Muscle layer of colon (tissue), 2 donors: Measurements from ENCODE around the gene PITX3.
A peak's percentile ranks its signal among the peaks of the same experiment; 100 is the strongest.
"Not testable (repeated sequence)": the region's sequence is repeated elsewhere in the genome, so short reads cannot be mapped to it uniquely, and the experiment has no call there.

ENCODE experiments used
- H3K27ac ChIP-seq: one replicate; pipeline ENCODE4 v1.7.0; 2013; ENCODE audit warnings: low read depth, mild to moderate bottlenecking, low read length, moderate library complexity
- H3K27me3 ChIP-seq, 2 donors: one replicate each; pipeline ENCODE4 v1.7.0; 2013; ENCODE audit warnings: low read length in 2 of 2, mild to moderate bottlenecking in 2 of 2; ENCODE audit not compliant: insufficient read depth in 2 of 2, control insufficient read depth in 1 of 2
- H3K36me3 ChIP-seq: one replicate; pipeline ENCODE4 v1.7.0; 2013; ENCODE audit warnings: mild to moderate bottlenecking, low read length; ENCODE audit not compliant: insufficient read depth
- H3K4me1 ChIP-seq: one replicate; pipeline ENCODE4 v1.7.0; 2013; ENCODE audit warnings: mild to moderate bottlenecking, low read length; ENCODE audit not compliant: insufficient read depth
- H3K4me3 ChIP-seq, 2 donors: one replicate each; pipeline ENCODE4 v1.7.0; 2013; ENCODE audit warnings: low read length in 2 of 2, low read depth in 1 of 2, mild to moderate bottlenecking in 1 of 2, moderate library complexity in 1 of 2
- H3K9ac ChIP-seq: one replicate; pipeline ENCODE4 v1.7.0; 2013; ENCODE audit warnings: low read length
- H3K9me3 ChIP-seq: one replicate; pipeline ENCODE4 v1.7.0; 2013; ENCODE audit warnings: mild to moderate bottlenecking, low read length
- donor health status: abdominal sarcoma.
- donor health status: Adenocarcinoma of cecum.

Gene PITX3

DNA sequence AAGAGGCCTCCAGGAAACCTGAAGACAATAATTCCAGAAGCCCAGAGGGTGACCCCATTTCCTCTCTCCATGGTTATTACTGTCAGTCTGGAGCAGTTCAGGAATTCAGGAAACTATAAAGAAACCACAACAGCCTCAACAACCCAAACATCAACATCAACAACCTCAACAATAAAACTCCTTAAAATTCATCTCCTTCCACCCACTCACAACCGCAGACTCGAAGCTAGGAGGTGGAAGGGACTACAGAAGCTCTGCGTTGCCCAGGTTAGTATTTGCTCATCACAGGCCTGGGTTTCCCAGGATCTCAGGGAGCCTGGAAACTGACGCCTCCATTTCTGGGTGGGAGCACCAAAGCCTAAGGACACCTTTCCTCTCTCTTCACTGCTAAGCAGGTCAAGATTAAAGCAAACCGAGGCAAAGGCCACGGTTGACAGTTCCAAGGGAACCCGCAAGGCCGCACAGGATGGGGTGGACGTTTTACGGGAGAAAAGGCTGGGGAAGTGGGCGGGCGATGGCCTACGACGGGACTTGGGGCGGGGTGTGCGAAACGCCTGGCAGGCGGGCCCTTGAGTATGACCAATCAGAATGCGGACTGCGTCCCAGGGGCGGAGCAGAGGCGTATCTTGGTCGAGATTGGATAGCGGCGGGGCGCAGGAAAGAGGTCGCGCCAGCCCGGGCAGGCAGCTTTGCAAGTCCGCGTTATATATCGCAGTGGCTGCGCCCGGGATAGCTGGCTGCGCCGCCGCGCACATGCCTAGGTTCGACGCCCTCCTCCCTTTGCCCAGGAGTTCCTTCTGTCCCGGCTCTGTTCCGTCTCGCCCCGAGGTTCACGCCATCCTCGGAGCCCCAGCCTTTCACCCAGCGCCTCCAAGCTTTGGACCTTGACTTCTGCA lies 15.4 kb downstream of the PITX3 start, which contains the start of gene ELOVL3:
Gene ELOVL3, plus strand, starts transcription at position 654 of the 896 bp plus-strand sequence. CDS start 250 bp downstream, outside the sequence.
- H3K36me3 ChIP-seq: no peaks in the 10 kb centered on the region
- peaks cover 19 to 27% of the 10 kb centered on the region in 2 donors for H3K27me3 ChIP-seq
- peaks cover 25% of the 10 kb centered on the region for H3K4me1 ChIP-seq
- peak within 1 kb of the TSS; percentile 50 for H3K9ac ChIP-seq
- no peak within 1 kb of the TSS for H3K27ac ChIP-seq
- H3K4me3 ChIP-seq: peak within 1 kb of the TSS; percentile 18 to 57
- no peaks in the 10 kb centered on the region for H3K9me3 ChIP-seq

DNA sequence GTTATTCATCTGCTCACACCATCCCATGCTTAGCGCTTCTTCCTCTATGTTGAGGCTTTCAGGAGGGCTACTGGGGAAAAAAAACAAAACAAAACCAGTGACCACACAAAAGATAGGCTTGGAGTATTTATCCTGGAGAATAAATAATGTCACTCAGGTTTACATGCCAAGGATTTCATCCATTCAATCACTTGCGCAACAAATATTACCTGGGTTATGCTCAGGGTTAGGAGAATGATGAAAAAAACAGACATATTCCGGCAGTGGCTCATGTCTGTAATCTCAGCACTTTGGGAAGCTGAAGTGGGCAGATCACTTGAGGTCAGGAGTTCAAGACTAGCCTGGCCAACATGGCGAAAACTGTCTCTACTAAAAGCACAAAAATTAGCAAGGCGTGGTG lies 18.5 kb downstream of the PITX3 start:
- no peak overlapping the region for H3K27ac ChIP-seq
- H3K9ac ChIP-seq: no peak overlapping the region
- no peaks in the 10 kb centered on the region for H3K36me3 ChIP-seq
- peaks cover 2 to 3% of the 10 kb centered on the region in 2 donors for H3K27me3 ChIP-seq
- H3K4me3 ChIP-seq: no peak overlapping the region
- H3K9me3 ChIP-seq: no peaks in the 10 kb centered on the region
- H3K4me1 ChIP-seq: peaks cover 15% of the 10 kb centered on the region

DNA sequence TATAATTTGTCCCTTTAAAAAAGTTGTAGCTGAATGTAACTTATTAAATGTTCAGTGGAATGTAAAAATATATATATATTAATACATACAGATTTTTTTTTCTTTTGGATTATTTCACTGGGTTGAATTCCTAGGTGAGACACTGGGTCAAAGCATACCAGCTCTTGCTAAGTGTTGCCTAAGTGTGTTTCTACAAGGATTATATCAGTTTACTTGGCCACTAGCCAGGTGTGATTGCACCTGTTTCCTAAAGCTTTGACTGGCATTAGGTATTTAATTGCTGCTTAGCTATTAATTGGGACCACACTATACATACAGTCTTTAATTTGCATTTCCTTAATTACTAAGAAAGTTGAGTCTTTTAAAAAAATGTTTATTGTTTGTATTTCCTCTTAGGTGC lies 20.7 kb downstream of the PITX3 start:
- Histone ChIP-seq H3K9me3 (no peaks in the 10 kb centered on the region), H3K4me1 (peaks cover 3% of the 10 kb centered on the region), H3K9ac (no peak overlapping the region), H3K27me3 (no peaks in the 10 kb centered on the region), H3K4me3 (no peak overlapping the region), H3K27ac (no peak overlapping the region), H3K36me3 (no peaks in the 10 kb centered on the region)

DNA sequence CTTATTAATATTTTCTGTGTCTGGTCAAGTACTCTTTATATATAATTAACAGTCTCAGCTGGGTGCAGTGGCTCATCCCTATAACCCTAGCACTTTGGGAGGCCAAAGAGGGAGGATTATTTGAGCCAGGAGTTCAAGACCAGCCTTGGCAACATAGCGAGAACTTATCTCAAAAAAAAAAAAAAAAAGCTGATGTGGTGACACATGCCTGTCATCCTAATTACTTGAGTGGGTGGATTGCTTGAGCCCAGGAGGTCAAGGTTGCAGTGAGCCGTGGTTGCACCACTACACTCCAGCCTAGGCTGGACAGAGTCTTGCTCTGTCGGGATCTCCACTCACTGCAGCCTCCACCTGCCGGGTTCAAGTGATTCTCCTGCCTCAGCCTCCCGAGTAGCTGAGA lies 21.9 kb downstream of the PITX3 start:
- no peak overlapping the region for H3K4me3 ChIP-seq

DNA sequence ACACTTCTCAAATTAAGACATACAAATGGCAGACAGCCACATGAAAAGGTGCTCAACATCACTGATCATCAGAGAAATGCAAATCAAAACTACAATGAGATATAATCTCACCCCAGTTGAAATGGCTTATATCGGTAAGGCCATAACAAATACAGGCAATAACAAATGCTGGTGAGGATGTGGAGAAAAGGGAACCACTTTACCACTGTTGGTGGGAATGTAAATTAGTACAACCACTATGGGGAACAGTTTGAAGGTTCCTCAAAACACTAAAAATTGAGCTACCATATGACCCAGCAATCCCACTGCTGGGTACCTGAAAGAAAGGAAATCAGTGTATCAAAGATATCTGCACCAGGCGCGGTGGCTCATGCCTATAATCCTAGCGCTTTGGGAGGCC lies 27.7 kb downstream of the PITX3 start:
- not testable (repeated sequence) for H3K36me3 ChIP-seq, H3K27me3 ChIP-seq, H3K4me3 ChIP-seq, H3K4me1 ChIP-seq, H3K9ac ChIP-seq, H3K27ac ChIP-seq, H3K9me3 ChIP-seq

More for the DNA sequence above, 21.9 kb downstream of the PITX3 start:
- no peak overlapping the region for H3K9ac ChIP-seq
- no peak overlapping the region for H3K27ac ChIP-seq
- no peaks in the 10 kb centered on the region for H3K9me3 ChIP-seq
- no peaks in the 10 kb centered on the region for H3K27me3 ChIP-seq
- no peaks in the 10 kb centered on the region for H3K4me1 ChIP-seq
- no peaks in the 10 kb centered on the region for H3K36me3 ChIP-seq

DNA sequence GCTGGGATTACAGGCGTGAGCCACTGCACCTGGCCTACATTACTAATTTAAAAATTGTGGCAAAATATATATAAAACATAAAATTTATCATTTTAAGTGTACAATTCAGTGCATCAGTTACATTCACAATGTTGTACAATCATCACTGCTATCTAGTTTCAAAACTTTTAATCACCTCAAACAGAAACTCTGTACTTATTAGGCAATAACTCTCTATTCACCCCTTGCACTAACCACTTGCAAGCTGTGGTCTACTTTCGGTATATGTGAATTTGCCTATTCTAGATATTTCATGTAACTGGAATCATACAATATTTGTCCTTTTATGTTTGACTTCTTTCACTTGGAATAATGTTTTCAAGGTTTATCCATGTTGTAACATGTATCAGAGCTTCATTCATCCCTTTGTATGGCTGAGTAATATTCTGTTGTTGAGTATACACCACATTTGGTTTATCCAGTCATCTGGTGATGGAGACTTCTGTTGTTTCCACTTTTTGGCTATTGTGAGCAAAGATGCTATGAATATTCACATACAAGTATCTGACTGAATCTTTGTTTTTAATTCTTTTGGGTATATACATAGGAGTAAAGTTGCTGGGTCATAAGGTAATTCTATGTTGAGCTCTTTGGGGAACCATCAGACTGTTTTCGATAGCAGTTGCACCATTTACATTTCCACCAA lies 29.6 kb downstream of the PITX3 start:
- Histone ChIP-seq H3K4me3 (no peak overlapping the region), H3K27ac (no peak overlapping the region), H3K9ac (no peak overlapping the region), H3K9me3 (no peaks in the 10 kb centered on the region), H3K36me3 (no peaks in the 10 kb centered on the region), H3K27me3 (no peaks in the 10 kb centered on the region), H3K4me1 (no peaks in the 10 kb centered on the region)

DNA sequence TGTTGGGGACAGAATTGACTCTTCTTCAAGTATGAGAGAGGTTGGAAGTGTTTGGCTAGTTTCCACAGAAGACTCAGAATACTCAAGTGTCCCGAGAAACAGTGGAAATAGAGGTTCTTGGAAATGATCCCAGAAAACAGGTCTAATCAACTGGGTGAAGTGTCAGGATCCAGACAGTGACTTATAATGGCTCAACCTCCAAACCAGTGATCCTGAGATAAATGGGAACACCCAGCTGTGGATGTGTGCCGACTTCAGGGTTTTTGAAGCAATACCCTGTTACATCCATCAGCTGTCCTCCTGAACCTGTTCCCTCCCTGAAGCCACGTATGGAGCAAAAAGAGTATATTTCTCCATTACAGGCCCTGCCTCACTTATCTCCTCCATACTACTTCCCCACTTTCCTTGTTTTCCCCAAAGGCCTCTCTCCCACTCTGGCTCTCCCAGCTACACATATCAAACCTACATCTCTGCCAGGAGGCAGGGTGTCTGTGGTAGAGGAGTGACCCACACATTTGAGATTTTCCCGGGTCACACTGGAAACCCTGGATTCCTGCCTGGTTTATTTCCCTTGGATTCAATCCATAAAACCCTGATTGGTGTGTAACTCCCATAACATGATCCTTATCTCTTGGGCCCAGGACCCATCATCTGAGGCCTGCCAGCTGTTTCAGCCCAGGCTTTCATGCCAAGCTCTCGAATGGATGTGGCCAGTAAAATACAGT lies 32.8 kb downstream of the PITX3 start:
- H3K4me1 ChIP-seq: no peaks in the 10 kb centered on the region
- no peaks in the 10 kb centered on the region for H3K36me3 ChIP-seq
- no peak overlapping the region for H3K27ac ChIP-seq
- H3K9ac ChIP-seq: no peak overlapping the region
- no peaks in the 10 kb centered on the region for H3K27me3 ChIP-seq
- no peaks in the 10 kb centered on the region for H3K9me3 ChIP-seq
- no peak overlapping the region for H3K4me3 ChIP-seq

DNA sequence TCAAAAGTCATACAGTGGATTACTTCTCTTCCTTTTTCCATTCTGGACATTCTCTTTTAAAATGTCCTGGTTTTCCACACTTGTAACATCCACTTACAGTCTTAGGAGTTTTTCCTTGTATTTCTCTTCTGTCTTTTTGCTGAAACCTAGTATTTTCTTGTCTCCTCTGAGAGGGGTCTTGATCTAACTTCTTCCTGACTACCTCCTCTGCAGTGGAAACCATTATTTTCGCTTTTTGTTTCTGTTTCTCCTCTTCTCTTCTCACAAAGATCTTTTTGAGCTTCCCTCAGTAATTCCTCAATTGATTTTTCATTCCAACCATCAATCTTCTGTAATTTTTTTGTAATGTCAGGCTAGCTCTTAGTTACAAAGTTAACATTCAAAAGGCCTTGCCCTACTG lies 38.9 kb downstream of the PITX3 start:
- H3K9me3 ChIP-seq: no peaks in the 10 kb centered on the region
- H3K4me1 ChIP-seq: no peaks in the 10 kb centered on the region
- H3K4me3 ChIP-seq: no peak overlapping the region
- H3K27ac ChIP-seq: no peak overlapping the region
- no peaks in the 10 kb centered on the region for H3K27me3 ChIP-seq
- H3K9ac ChIP-seq: no peak overlapping the region
- no peaks in the 10 kb centered on the region for H3K36me3 ChIP-seq

DNA sequence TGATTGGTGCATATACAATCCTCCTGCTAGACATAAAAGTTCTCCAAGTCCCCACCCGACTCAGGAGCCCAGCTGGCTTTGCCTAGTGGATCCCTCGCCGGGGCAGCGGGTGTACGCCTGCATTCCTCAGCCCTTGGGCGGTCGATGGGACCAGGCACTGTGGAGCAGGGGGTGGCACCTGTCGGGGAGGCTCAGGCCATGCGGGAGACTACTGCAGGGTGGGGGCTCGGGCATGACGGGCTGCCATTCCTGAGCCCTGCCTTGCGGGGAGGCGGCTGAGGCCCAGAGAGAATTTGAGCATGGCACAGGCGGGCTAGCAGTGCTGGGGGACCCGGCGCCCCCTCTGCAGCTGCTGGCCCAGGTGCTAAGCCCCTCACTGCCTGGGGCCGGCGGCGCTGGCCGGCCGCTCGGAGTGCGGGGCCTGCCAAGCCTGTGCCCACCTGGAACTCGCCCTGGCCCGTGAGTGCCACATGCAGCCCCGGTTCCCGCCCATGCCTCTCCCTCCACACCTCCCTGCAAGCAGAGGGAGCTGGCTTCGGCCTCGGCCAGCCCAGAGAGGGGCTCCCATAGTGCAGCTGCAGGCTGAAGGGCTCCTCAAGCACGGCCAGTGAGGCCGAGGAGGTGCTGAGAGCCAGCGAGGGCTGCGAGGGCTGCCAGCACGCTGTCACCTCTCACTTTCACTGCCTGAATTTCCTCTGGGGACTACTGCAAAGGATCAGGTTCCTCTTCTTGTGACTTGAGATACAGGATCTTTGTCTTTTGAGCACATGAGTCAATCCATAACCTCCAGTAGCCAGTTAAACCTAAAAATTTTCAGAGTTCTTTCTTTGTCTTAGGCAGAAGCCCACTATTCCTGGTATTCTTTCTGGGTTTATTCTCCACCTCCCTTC lies 40.3 kb downstream of the PITX3 start:
- no peak overlapping the region for H3K4me3 ChIP-seq
- H3K27ac ChIP-seq: no peak overlapping the region
- H3K27me3 ChIP-seq: no peaks in the 10 kb centered on the region
- no peaks in the 10 kb centered on the region for H3K36me3 ChIP-seq
- no peak overlapping the region for H3K9ac ChIP-seq
- no peaks in the 10 kb centered on the region for H3K4me1 ChIP-seq
- no peaks in the 10 kb centered on the region for H3K9me3 ChIP-seq

DNA sequence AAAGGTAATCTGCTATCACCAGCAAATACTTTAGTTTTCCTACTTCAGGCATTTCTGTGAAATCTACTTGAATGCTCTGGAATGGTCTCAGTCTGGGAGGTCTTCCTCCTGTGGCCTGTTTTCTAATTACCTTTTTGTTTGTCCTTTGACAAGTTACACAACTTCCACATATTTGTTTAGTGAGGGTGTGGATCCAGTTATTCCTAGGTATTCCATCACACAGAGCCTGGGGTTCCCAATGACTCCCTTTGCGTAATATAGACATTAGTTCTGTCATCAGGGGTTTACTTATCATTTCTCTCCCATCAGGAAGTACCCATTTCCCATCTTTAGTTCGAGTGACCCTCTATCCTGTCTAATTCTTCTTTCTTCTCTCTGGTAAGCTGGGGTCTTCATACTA lies 43.3 kb downstream of the PITX3 start:
- Histone ChIP-seq H3K27ac (no peak overlapping the region), H3K9me3 (no peaks in the 10 kb centered on the region), H3K27me3 (no peaks in the 10 kb centered on the region), H3K9ac (no peak overlapping the region), H3K4me1 (no peaks in the 10 kb centered on the region), H3K36me3 (no peaks in the 10 kb centered on the region), H3K4me3 (no peak overlapping the region)
